Effector CD4-positive, alpha-beta T cell (primary cell): ENCODE results near the gene PI4KA.
A peak's percentile ranks its signal among the peaks of the same experiment; 100 is the strongest.

Experiments
- DNase-seq: peaks from one replicate; pipeline ENCODE4 v3.0.0-alpha.2; 2020

The PI4KA gene

DNA sequence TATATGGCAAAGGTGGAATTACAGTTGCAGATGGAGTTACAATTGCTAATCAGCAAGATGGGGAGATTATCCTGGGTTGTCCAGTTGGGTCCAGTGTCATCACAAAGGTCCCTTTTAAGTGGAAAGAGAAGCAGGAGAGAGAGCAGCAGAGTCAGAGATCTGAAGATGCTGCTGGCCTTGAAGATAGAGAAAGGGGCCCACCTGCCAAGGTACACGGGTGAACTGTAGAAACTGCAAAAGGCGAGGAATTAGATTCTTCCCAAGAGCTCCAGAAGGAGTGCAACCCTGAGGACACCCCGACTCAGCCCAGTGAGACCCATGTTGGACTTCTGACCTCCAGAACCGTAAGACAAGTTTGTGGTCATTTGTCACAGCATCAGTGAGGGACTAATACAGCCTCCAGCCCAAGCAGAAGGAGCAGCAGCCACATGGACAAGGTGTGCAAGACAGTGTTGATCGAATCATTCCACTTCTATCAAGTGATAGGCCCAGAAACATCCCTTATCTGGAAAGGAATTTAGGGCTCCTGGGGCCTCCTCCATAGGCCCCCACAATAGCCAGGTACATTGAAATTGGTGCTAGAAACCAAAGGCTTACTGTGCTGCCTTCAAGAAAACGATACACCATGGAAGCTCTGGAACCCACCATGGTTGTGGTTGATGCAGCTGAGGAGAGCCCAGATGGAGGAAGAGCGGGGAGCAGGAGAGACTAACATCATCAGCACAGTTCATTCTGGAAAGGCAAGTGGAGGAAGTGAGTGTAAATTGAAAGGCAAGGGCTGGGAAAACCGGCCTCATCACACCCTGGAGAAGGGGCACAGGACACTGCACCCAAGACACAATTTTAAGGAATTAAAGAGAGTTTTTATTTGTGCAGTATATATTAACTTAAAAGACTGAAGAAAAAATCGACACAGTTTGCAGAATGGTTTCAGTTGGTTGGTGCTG, 23.5 kb upstream of the PI4KA start:
- no peak for DNase-seq

DNA sequence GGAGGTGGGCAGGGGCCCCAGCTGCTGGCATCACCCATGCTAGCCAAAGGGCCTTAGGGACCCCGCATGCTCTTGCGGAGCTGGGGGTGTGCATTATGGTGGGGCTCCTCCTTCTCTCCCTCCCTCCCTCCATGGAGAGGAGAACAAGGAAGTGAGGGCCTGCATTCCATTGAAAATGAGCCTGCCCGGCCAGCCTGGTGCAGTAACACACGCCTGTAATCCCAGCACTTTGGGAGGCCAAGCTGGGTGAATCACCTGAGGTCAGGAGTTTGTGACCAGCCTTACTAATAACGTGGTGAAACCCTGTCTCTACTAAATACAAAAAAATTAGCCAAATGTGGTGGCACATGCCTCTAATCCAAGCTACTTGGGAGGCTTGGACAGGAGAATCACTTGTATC, 22.6 kb upstream of the PI4KA start:
- no peak for DNase-seq

DNA sequence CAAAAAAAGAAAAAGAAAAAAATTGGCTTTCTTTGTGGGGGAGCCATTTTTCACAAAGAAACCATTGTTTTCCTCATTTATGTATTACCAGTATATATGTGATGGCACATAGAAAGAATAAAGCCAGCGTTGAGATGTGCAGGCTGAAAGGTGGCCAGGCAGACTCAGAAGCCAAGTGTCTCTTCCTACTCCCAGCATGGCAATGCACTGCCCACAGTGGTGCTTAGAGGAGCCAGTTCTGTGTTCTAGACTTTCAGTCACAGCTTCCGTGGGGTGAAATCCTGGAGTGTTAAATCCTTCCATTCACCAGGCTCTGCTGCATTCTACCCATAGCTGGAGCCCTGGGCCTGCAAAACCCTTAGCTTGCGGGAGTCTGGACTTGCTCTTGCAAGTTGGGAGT, 19.1 kb upstream of the PI4KA start:
- no peak for DNase-seq

DNA sequence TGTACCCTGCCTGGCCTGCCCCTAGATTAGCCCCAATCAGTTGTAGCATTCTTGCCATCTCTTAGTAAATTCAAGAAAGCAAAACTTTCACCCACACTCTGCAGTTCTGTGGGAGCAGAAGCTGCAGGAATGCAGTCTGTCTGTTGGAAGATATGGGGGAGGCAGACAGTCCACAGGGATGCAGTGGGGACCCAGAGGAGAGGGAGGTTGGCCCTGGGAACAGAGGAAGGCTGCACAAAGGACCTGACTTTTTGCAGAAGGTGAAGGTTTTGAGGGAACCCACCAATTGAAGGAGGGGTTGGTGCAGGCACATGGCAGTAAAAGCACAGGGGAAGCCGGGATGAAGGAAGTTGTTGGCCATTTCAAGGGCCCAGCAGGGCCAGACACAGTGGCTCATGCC, 16.7 kb upstream of the PI4KA start:
- DNase-seq = no peak

DNA sequence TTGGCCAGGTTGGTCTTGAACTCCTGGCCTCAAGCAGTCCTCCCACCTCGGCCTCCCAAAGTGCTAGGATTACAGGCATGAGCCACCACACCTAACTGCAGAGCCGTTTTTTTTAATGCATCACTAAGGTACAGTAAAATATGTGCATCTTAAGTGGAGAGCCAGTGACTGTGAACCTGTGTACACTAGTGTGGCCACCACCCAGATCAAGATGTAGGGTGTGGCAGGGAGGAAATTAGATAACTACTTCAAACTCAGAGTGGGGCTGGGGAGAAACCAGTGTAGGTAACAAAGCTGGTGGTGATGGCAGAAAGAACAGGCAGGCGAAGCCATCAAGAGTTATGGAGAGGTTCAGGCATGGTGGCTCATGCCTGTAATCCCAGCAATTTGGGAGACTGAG, 14.6 kb upstream of the PI4KA start:
- DNase-seq = no peak

DNA sequence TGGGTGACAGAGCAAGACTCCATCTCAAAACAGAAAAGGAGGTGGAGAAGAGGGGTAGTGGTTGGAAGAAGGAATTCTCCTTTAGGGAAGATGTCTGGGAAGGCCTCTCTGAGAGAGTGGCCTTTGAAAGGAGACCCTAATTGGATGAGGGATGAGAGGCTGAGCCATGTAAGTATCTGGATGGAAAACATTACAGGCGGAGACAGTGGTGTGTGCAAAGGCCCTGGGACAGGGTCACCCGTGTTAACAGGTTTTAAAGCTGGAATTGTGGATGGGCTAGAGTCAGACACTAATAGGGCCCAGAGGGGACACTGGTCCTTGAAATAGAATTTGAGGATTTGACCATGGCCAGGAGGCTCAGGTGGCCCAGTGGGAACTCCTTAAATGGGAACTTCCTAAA, 10.6 kb upstream of the PI4KA start:
- no peak for DNase-seq

DNA sequence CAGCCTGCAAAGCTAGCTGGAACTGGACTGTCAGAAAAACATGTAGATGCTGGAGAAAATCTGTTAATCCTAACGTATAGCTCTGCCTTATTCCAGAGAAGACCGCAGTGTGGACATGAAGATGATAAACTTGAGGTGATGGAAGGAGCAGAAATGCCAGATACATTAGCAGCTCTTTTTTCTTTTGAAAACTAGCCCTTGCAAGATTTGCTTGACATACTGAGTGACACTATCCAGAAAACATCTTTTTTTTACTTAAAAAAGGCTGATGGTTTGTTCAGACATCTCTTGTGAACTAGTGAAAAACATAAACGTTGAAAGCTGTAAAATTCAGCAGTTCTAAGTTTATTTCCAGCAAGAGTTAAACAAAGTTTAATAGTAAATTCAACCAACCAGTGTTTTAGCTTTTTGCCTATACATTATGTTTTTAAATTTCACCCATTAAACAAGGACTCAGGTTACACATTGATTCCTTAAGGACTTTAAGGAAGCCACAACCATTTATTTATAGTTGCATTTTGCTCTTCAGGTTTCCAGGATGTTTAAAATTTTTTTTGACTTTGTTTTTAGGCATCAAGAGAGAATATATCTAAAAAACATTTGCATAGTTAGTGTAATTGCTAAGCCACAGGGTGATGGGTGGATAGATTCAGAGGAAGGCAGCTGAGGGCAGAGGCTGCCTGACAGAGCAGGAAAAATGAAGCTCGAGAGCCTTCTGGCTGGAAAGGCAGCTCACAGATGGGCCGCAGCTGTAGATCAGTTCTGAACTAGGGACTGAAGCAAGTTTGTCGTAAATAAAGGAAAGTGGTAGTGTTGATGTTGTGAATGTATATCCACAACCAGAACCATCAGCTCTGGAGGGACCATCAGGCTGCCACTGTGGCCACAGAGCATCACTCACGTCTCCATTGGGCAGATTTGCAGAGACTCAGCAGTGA, 9.7 kb upstream of the PI4KA start:
- no peak for DNase-seq

DNA sequence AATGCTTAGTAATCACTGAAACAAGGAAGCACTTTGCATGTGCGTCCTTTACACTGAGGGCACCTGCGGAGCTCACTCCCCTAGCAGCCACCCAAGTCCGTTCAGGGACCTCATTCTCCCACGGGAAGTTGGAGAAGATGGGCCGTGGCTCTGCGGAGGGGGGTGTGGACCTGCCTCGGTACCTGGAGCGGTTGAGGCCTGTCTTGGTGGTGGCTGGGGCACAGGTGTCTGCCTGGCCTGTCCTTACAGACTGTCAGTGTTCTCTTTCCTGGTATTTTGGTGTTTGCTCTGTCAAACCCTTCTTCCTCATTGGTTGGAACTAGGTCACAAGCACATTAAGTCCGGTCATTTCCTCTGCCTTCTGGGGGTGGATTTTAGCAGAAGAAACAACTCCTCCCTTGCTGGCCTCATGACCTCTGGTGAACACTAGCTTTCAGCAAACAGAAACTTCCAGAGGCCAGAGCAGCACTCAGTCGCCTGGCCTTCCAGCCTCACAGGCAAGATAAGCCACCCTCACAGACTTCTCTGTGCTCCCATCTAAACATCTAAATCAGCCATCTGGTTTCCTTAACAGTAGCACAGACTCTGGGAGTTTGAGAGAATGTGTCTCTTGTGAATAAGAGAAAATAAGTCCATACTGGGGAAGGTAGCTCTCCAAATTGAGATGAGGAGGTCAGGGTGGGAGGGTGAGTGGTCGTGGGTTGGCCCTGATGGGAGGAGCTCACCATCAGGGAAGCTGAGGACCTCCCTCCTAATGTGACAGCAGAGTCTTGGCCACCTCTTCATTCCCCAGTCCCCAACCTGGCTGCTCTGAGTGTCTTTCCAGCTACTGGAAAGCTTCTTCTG, 8.8 kb upstream of the PI4KA start:
- no peak for DNase-seq

DNA sequence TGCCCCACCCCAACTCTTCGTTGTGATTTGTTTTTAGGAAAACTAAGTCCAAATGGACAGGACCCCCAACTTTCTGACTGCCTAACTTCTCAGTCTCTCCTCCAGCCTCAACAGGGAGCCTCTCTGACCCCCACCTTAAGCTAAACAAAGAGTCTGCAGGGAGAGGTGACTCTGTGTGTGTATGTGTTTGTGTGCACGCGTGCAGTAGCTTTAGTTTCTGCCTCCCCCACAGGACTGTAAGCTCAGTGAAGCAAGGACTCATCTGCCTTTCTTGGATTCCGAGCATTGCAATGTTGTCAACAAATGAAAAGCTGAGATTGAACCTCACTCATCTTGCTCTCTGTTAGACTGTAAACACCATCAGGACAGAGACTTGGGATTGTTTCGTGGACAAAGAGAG, 8.1 kb upstream of the PI4KA start:
- no peak for DNase-seq

DNA sequence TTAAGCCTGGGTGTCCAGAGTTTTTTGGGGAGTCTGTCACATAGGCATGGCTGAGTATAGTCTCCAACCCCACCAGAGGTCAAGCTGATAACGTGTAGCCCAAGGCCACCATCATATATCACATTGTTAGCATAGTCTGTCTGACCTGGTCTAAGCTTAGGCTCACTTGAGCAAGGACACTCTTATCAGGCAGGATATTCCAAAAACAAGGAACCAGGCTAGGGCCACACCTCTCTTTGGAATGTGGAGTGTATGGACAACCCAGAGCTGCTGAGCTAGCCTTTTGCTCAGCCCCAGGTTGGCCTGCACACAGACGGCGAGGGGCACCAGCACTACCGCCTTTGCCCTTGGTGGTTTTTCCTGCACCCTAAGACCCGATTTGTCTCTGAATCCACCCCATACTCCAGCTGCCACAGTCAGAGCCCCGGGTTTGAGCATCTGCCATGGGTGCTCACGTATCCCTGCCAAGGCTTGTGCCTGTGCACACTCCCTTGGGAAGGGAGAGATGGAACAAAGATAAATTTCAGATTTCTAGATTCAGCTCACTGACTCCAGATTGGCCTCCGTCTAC, 7.3 kb upstream of the PI4KA start:
- DNase-seq = no peak

DNA sequence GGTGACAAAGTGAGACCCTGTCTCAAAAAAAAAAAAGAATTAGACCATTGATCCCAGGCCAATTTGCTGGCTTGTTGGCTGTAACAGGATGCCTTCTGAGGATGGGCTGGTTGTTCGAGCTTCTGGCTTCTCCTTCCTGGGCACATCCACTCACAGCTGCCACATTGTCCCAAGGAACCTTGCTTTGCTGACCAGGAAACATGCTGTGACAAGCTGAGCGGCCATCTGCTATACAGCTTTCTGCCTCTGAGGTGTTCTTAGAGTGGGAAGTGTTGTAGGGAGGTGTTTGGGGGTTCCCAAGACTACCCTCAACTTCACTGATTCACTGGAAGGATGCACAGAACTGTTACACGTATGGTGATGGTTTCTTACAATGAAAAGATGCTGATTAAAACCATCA, 6.7 kb upstream of the PI4KA start:
- no peak for DNase-seq

DNA sequence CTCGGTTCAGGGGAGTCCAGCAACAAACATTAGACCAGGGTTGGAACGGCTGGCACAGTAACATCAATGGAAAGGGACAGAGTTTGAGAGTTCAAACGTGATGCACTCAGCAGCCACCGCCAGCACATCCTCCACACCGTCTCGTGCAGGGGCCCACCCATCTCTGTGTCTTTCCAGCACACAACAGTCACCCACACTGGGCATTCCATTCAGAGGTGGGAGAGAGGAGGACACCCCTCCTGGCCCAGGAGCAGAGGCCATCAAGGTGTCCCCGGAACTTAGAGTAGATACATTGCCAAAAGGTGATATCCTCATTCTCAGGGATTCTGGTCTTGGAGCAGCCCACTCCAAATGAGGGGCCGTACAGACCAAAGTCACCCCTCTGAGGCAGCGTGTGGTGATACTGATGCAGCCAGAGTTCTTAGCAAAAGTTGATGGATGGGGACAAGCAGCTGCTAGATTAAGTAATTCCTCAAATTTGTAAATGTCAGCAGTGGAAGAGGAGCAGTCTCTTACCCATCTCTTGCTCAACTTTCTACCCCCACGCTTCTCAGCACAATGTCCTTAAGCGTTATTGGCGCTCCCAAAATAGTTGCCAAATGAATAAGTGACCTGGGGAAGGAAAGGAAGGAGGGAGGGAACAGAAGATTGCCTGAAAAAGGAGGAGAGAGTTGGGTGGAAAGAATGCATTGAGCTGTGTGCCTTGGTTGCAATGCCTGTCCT, 5.7 kb upstream of the PI4KA start:
- no peak for DNase-seq

DNA sequence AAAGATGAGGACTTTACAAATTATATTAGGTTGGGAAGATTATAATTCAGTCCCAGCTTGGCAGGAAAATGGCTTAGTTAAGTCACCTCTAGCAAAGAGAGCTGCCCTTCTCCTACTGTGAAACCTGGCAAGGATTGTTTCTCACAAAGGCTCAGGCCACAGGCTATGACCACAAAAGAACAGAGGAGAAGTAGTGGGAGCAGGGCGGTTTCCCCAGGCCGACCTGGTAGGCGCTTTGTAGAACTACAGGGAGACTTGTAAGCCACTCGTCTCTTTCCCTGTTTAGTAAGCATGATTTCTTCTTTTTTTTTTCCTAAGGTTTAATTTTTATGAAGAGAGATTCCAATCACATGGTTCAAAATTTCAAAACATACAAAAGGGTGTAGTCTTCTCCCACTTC, 4.8 kb upstream of the PI4KA start:
- DNase-seq = no peak

DNA sequence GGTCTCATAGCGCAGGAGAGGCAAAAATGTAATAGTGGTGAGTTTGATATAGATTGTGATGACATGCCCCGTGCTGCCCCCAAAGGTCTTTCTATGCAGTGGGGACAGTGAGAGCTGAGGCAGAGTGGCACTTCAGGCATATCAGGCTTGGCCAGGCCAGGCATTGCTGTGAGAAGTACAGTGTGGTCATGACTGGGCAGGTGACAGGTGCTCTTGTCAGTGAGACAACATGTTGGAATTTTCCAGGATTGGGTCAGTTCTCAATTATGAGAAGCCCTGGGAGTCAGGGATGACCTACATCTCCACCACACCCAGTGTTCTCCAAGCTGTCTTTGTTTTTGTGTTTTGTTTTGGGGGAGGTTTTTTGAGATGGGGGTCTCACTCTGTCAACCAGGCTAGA, 3.9 kb upstream of the PI4KA start:
- no peak for DNase-seq

DNA sequence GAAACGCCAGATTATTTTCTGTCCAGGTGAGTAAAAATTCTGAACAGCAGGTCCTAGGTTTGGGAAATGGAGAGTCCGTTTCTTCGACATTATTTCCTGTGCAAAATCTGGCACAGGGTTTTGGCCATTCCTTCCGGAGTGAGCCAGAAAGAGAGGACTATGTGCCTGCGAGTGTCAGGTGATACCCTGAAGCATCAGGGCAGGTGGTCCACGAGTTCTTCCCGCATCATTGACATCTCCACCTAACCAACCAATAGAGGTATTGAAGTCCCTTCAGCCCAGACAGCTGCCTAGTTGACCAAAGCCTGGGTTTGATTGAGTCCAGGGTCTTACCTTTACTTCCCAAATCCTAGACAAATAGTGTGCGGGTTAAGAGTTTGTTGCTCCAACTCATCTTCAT, 1.0 kb upstream of the PI4KA start:
- no peak for DNase-seq

DNA sequence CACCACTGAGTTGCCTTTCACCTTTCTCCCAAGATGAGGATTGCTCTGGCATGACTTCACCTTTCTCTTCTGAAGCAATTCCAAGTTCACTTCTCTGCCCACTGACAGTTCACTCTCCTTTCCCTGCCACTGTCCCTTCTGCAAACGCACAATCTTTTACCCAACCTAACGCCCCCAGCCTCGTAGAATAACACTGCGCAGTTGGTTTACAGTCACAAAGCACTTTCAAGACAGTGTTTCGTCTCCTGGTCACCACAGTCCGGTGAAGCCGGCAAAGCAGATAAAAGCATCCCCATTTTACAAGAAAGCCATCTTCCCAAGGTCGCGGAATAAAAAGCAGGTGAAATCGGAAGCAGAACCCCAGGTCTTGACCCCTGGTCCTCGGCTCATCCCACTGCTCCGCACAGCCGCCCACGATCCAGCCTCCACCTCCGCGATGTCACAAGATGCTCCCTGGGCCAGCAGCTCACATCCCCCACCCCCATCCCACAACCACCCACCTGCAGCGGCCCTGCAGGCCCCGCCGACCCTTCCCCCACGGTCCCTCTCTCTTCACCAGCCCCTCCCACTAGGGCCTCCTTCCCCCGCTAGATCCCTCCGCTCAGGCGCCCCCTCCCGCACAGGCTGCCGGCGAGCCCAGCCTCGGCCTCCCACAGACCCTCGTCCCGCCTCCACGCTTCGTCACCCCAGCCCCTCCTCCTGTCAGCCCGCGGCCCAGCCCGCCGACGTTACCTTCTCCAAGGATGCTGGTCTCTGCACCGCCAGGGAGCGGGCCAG, 585 bp downstream of the PI4KA start:
- DNase-seq = peak; percentile 75

DNA sequence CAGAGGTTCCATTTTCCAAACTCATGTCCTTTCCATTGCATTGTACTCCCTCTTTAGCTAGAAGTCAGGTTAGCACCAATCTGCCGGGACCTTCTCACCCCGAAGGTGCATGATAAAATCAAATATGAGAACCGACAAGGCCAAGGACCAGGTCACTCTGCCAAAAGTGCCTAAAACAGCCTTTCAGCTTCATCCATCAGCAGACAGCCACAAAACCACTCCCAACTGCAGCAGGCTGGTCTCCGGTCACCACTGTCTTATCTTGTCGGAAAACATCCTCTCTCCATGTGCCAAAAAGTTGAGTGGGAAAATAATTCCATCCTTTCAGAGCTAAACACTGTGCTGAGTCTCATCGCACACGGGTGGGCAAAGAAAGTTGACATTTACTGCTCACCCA, 1.4 kb downstream of the PI4KA start:
- no peak for DNase-seq

DNA sequence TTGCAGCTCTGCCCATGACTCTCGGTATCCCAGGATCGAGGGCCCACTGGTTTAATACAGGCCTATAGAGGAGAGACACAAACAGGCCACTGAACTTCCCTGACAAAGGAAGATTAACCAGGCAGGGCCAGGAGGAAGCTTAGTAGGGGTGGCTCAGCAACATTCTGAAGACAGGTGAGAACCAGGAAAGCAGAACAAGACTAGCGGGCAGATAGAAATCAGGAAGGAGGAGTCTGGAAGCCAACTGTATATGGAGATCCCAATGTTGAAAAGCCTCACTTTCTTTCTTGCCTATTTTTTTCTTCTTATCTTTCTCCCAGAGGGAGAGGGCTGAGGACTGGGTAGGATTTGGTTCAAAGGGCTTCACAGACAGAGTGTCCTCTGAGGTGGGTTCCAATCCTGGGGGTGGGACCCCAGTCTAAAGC, 5.4 kb downstream of the PI4KA start:
- no peak for DNase-seq

DNA sequence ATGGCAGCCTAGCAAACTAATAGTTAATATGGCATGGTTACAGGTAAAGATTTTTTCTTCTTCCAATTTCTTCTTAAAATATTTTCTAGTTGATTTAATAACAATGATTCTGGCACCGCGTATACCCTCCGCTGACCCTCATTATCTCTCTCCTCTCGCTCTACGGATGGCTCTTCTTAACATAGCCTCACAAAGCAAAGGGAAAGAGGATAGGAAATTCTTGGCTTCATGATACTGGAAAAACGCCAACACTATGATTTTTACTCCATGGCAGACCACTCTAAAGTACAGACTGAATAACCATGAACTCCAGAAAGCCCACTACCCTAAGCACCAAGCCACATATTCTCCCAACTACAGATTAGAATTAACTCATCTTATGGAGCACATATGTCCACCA, 6.1 kb downstream of the PI4KA start:
- DNase-seq = no peak

DNA sequence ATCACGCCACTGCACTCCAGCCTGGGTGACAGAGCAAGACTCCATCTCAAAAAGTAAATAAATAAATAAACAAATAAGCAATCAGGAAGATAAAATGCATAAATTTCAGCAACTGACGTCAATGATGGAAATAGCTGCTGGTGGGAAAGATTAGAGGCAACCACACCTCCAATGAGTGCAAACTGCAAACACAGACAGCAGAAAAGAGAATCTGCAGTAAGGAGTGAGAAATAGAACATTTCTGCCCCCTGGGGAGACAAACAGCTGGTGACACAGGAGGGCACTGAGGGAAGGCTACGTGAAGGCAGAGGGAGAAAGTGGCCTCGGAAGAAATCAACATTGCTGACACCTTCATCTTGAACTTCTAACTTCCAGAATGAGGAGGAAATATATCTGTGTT, 6.5 kb downstream of the PI4KA start:
- DNase-seq = no peak

DNA sequence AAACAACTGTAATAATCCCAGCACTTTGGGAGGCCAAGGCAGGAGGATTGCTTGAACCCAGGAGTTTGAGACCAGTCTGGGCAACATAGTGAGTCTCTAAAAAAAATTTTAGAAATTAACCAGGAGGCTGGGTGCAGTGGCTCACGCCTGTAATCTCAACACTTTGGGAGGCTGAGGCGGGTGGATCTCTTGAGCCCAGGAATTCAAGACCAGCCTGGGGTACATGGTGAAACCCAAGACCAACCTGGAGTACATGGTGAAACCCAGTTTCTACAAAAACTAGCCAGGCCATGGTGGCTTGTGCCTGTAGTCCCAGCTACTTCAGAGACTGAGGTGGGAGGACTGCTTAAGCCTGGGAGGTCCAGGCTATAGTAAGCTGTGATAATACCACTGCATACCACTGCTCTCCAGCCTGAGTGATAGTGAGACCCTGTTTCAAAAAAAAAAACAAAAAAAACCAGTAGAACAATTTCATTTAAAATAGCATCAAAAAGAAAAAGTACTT, 11.2 kb downstream of the PI4KA start:
- DNase-seq = no peak
